Anterior cingulate cortex (tissue), 58 donors: Measurements from ENCODE around the gene TM7SF3.
"Not testable (repeated sequence)": the region's sequence is repeated elsewhere in the genome, so short reads cannot be mapped to it uniquely, and the experiment has no call there.

Experiments
- DNase-seq, 58 donors: peaks; one replicate each; lab custom pipeline; 2025; lab: John Stamatoyannopoulos, UW

TM7SF3 gene, protein sequence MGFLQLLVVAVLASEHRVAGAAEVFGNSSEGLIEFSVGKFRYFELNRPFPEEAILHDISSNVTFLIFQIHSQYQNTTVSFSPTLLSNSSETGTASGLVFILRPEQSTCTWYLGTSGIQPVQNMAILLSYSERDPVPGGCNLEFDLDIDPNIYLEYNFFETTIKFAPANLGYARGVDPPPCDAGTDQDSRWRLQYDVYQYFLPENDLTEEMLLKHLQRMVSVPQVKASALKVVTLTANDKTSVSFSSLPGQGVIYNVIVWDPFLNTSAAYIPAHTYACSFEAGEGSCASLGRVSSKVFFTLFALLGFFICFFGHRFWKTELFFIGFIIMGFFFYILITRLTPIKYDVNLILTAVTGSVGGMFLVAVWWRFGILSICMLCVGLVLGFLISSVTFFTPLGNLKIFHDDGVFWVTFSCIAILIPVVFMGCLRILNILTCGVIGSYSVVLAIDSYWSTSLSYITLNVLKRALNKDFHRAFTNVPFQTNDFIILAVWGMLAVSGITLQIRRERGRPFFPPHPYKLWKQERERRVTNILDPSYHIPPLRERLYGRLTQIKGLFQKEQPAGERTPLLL

DNA sequence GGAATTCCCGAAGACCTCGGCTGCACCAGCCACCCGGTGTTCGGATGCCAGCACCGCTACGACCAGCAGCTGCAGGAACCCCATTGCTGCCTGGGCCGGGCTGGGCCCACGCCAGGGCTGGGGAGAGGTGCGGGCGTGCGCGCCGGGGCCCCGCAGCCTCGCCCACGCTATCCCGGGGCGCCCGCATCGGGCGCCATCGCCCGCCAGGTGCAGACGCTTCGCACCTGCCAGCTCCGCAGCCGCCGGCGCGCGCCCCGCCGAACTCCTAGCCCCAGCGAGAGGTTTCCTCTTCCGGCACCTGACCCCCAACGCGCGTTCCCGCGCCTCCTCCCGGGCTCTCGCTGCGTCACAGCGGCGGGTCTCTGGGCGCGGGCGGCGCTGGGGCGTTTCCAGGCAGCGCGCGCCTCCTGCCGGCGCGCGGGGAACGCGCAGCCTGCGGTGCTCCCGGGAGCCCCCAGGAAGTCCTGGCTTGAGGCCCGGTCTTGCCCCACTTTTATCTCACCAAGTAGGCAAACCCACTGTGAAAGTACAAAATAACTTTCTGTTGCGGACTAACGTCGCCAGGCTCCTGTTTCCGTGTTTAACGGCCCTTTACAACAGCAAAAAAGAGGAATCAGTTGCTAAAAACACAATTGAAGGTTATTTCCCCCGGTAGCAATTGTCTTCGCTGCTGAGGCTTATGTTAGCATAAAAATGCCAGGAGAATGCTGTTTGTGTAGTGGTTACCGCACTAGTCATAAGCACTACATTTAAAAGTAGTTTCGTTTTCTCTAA lies at the start of gene TM7SF3:
Gene TM7SF3 (minus strand): TSS at position 300 of the 774 bp plus-strand sequence. CDS start 216 bp downstream, at position 84.
- DNase-seq, result peak in 57 of 58 donors; percentile 20 to 92 (median 82)

DNA sequence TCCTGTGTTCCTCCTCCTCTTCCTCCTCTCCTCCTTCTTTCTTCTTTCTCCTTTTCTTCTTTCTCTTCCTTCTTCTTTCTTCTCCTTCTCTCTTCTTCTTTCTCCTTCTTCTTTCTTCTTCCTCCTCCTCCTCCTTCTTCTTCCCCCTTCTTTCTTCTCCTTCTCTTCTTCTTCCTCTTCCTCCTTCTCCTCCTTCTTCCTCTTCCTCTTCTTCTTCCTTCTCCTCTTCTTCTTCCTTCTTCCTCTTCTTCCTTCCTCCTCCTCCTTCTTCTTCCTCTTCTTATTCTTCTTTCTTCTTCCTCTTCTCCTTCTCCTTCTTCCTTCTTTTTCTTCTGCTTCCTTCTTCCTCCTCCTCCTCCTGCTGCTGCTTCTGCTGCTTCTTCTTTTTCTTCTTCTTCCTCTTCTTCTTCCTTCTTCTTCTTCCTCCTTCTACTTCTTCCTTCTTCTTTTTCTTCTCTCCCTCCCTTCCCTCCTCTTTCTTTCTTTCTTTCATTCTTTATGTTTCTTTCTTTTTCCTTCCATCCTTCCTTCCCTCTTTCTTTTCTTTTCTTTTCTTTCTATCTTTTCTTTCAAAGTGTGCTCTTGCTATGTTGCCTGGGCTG lies 49.2 kb upstream of the TM7SF3 start:
- DNase-seq, result no peak

DNA sequence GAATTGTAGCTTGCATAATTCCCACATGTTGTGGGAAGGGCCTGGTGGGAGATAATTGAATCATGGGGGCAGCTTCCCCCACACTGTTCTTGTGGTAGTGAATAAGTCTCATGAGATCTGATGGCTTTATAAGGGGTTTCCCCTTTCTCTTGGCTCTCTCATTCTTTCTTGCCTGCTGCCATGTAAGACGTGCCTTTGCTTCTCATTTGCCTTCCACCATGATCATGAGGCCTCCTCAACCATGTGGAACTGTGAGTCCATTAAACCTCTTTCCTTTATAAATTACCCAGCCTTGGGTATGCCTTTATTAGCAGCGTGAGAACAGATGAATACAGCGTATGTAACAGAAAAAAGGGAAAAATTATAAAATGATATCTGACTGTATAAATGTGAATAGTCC lies 47.1 kb upstream of the TM7SF3 start:
- no peak for DNase-seq

DNA sequence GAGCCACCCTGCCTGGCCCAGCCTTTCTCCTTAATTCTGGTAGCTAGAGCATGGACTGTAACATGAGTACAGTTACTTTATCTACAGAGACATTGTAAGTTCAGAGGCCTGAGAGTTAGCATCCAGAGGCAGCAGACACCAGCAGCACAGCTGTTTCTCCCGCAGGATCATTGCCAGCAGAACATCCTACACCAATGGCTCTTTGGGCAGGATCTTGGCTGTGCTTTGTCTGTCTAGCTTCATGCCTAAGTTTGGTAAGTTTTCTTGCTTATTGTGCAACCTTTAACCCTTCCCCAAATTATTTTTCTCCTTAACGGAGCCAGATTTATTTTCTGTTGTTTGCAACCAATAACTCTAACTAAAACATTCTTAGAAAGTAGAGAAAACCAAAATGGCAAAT lies 46.6 kb upstream of the TM7SF3 start:
- DNase-seq, result no peak

DNA sequence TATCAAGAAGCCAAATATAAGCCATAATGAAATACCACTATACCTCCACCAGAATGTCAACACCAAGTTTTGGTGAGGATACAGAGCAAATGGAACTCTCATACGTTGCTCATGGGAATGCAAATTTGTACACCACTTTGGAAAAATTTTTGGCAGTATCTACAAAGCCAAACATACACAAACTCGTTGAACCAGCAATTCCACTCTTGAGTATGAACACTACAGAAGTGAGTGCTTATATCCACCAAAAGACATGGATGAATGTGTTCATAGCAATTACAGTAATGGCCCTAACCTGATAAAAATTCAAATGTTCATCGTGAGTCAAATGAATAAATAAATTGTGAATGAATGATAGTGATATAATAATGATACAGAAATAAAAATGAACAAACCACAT lies 43.4 kb upstream of the TM7SF3 start:
- no peak for DNase-seq

DNA sequence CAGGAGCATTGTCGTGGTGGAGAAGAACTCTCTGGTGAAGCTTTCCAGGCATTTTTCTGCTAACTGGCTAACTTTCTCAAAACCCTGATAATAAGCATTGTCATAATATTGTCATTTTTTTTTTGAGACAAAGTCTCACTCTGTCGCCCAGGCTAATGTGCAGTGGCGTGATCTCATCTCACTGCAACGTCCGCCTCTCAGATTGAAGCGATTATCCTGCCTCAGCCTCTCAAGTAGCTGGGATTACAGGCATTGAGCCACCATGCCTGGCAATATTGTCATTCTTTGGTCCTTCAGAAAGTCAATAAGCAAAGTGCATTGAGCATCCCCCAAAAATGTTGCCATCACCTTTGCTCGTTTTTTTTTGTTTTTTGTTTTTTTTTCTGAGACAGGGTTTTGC lies 41.8 kb upstream of the TM7SF3 start:
- DNase-seq, result no peak

DNA sequence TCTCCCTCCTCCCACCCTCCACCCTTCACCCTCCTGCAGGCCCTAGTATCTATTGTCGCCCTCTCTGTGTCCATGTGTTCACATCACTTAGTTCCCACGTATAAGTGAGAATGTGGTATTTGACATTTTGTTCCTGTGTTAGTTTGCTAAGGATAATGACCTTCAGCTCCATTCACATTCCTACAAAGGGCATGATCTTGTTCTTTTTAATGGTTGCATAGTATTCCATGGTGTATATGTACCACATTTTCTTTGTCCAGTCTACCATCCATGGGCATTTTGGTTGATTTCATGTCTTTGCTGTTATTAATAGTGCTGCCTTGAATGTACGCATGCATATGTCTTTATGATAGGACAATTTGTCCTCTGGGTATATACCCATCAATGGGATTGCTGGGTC lies 38.6 kb upstream of the TM7SF3 start:
- DNase-seq, result no peak

DNA sequence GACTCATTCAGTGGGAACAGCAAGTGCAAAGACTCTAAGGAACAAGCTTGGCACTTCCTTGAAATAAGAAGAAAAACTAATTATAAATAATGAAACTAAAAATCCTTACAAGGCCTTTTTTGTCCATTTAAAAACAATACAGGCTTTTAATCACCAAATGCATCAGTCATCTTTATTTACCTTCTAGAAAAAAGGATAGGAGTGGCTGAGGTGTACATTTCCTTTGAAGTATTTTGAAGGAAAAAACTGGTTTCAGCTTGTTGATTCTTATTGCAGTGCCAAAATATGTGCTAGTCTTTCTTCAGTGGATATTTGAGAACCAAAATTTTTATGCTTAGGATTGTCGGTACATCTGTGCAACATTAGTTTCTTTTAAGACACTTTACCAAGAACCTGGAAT lies 38.0 kb upstream of the TM7SF3 start:
- DNase-seq, result no peak

DNA sequence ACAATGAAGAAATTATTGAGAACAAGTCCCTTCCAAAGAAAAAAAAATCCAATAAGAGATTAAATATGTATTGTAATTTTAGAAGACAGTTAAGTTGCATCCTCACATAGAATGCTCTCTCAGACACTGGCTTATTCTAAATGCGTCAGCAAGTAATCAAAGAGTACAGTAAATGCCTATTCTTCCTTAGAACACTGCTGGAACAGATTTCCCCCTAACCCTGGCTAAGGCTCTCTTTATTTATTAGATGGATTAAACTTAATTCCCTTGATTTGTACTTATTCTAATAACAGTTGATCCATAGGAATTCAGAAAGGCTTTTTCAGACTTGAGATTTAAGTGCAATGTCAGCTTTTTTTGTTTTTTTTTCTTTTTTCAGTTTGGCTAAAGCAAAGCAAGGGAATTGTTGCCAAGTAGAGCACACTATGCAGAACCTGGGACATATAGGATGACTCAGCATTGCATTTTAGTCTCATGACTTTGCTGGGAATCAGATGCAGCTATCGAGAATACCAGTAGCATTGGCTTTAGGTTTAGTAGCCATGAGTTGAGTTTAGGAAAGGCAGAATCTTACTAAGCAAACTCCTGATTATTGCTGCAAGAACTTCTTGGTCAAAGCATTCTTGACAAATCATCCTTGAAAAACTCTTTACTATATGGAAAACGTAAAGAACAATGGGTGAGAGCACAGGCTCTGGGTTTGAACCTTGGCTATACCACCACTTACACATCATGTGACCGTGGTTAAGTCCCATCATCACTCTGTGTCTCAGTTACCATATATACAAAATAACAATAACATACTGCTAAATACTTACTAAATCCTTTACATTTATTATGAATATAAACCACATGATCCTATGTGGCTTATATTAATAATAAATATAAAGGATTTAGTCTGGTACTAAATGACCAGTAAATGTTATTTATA lies 34.9 kb upstream of the TM7SF3 start:
- no peak for DNase-seq

DNA sequence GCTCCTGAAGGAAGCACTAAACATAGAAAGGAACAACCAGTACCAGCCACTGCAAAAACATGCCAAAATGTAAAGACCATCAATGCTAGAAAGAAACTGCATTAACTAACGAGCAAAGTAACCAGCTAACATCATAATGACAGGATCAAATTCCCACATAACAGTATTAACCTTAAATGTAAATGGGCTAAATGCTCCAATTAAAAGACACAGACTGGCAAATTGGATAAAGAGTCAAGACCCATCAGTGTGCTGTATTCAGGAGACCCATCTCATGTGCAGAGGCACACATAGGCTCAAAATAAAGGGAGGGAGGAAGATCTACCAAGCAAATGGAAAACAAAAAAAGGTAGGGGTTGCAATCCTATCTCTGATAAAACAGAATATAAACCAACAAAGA lies 27.8 kb upstream of the TM7SF3 start:
- DNase-seq, result not testable (repeated sequence)

DNA sequence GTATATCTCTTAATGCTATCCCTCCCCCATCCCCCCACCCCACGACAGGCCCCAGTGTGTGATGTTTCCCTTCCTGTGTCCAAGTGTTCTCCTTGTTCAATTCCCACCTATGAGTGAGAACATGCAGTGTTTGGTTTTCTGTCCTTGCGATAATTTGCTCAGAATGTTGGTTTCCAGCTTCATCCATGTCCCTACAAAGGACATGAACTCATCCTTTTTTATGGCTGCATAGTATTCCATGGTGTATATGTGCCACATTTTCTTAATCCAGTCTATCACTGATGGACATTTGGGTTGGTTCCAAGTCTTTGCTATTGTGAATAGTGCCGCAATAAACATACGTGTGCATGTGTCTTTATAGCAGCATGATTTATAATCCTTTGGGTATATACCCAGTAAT lies 26.5 kb upstream of the TM7SF3 start:
- DNase-seq, result not testable (repeated sequence)

DNA sequence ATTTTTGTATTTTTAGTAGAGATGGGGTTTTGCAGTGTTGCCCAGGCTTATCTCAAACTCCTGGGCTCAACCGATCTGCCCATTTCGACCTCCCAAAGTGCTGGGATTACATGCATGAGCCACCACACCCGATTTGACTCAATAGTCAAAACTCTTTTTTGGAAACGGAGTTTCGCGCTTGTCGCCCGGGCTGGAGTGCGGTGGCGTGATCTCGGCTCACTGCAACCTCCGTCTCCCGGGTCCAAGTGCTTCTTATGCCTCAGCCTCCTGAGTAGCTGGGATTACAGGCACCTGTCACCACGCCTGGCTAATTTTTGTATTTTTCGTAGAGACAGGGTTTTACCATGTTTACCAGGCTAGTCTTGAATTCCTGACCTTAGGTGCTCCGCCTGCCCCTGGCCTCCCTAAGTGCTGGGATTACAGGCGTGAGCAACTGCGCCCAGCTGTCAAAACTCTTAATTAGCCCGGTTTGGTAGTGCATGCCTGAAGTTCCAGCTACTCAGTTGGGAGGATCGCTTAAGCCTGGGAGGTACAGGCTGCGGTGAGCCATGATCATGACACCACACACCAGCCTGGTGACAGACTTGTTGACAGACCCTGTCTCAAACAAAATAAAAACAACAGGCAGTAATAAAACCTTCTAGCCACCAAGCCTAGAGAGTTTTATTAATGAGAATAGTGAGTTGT lies 20.6 kb upstream of the TM7SF3 start:
- DNase-seq, result no peak

DNA sequence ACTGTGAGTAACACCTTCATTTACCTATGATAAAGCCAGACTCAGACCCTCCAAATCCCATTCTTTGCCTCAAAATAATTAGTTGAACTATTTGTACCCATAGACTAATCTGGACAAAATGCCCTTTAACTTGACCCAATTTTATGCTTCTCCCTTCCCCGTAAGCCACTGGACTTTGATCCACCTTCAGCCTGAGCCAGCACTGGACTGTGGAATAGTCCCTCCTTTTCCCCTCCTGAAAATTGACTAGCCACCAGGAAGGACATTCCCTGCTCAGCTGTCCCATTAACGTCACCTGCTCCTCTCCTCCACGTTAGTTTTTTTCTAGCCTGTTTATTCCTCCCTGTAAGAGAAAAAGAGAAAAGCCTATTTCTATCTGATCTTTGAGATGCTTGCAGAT lies 18.5 kb upstream of the TM7SF3 start:
- no peak for DNase-seq

DNA sequence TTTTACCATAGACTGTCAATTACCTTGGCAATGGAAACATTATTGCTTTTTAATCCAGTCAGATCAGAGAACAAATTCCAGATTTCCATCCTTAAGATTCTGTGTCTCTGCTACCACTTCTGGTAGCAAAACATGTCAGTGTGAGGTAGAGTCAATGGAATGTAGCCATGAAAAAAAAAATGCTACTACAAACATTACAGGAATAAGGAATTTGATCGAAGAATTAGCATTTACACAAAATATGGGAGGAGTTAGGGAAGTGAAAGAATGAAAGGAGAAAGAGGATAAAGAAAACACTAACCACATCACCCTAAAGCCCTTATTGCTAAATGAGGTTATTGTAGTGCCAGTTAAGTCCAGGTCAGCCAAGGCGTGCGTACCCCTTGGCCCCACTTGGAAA lies 17.3 kb upstream of the TM7SF3 start:
- DNase-seq, result no peak

DNA sequence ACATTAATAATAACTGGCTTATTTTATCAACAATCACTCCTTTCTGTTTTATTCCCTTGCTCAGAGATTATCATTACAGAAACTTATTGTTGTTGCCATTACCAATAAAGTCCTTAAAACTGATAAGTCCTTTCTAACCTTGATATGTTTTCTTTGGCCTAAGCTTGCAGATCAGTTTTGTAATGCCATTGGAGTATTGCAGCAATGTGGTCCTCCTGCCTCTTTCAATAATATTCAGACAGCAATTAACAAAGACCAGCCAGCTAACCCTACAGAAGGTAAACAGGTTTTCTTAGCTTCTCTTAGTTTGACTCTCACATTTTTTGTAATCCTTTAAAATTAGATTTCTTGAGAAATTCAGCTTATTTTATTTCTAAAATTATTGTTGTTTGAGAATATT lies 12.1 kb upstream of the TM7SF3 start:
- no peak for DNase-seq

DNA sequence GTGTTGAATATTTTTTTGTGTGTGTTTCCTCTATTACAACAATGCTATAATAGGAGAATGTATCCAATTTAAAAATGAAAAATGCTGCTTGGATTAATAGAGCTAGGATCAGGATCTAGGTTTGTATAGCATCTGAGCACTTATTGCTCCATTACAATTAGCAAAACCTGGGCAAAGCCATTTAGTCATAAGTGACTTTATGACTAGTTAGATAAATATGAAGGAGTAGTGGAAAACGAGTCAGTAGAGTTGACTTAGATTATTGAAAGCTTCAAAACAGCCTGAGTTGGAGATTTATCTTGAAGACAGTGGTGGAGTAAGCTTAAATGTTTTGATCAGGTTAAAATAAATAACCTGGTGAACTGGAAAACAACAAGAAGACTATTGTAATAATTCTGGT lies 10.9 kb upstream of the TM7SF3 start:
- no peak for DNase-seq

DNA sequence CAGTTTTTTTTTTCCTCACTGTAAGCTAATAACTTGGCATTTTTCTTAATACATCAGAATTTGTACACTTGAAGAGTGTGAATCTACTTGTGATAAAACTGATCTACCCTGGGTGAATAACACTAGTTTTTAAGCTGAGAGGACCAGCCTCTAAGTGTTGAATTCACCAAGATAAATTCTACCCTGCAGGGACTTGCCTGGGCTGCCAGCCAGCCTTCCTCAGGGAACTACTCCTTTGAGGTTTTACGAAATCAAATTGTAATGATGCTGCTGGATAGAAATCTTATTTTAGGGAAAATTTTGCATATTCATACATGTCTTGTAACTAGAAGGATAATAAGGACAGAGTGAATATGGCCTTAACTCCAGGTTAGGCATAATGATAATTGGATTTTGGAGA lies 10.1 kb upstream of the TM7SF3 start:
- DNase-seq, result peak in 1 of 58 donors; percentile 1

DNA sequence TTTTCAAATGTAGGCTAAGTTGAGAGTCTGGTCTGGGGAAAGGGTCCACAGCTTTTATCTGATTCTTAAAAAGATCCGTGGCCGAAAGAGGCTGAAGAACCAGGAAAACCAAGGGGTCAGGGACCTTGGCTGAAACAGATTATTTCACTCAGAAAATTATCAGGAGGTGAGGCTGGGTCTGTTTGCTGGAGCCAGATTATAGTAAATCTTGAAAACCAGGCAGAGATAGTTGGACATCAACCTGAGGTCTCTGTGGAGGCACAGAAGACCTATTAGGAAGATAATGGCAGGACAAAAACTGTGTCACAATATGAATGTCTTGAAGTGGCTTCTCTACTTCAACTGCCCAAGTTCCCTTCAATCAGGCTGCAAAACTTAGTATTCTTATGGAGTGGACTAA lies 6.6 kb upstream of the TM7SF3 start:
- no peak for DNase-seq

DNA sequence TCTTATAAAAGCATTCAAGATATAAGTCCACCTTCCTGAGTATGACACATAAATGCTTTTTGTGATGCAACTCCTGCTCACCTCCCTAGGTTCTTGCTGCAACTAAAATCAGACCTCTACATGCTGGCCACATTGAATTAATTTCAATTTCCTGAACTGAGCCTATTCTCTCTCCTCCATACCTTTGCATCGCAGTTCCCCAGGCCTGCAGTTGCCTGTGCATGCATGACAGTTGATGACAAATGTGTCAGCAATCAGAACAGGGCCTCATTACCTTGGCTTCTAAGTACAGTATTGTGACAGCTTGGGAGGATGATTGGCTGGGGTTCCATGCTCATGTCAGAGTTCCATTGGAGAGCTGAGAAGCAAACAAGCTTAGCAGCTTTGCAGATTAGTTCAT lies 3.9 kb upstream of the TM7SF3 start:
- peak in 1 of 58 donors; percentile 33 for DNase-seq
